ENCODE data around the gene CLTA. TPM values are rescaled to one million over a fixed set of nuclear protein-coding genes. Genes with fewer than 3 reads are reported as not detected.

Gene CLTA
- total RNA-seq, 1 experiment from 2014 or later: 275 TPM

DNA sequence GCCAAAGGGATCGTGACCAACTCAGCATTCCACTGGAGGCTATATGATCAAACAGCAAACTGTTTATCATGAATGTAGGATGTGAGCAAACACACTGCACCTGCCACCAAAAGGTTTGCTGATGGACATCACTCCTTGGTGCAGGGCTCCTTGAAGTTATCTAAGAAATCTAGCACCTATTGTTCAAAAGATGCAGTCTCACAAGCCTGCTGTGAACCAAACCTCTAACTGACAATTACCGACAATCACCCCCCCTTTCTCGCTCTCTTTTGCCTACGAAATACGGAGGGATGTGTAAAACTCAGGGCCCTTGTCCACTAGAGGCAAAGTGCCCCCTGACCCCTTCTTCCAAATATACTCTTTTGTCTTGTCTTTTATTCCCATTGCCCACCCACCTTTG, 2.5 kb upstream of the CLTA start:
- DNase-seq (ENCODE audit: low read depth): no peak

- DNase-seq (ENCODE audit: low read depth): peak; percentile 28
Measured at GRCh38 chr9:36189976-36190375, 745 bp upstream of the CLTA start.

GRCh38 chr9:36191290-36191645, 547 bp downstream of the CLTA start:
- DNase-seq (ENCODE audit: low read depth): peak; percentile 21

DNA sequence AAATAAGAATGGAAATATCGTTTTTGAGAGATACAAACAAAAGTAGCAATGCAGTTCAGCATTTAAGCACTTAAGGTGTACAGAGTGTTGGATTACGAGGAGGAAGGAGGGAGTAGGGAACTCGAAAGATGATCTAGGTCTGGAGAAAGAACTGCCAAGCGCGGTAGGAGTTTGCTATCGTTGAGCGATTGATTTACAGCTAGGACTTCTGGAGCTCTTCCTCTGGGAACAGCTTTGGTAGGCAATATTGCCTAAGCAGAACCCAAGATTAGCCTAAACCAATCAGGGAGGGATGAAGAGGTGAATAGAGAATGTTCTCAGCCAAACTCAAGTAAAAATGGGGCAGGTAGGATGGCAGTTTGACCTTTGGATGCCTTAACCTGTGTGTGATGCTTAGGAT, 965 bp downstream of the CLTA start:
- no peak for DNase-seq (ENCODE audit: low read depth)

DNA sequence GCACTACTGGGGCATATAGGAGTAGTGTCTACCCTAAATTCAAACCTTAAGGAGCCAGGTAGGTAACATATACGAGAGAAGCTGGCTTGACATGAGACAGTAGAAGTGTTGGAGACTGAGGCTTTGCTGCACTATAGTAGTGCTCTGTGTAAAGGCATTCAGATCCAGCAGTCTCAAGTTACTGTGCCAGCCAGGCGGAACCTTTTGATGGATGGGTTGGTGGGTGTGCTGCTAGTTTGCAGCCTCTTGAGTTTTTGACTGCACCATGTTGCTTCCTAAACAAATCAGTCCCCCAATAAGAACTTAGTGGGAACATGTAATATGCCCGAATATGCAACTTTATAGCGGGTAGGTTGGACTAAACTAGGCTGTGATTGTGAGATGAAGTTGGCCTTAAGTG, 1.5 kb downstream of the CLTA start:
- DNase-seq (ENCODE audit: low read depth): no peak

- no peak for DNase-seq (ENCODE audit: low read depth)
Measured at GRCh38 chr9:36193023-36193422, 2.3 kb downstream of the CLTA start.

DNA sequence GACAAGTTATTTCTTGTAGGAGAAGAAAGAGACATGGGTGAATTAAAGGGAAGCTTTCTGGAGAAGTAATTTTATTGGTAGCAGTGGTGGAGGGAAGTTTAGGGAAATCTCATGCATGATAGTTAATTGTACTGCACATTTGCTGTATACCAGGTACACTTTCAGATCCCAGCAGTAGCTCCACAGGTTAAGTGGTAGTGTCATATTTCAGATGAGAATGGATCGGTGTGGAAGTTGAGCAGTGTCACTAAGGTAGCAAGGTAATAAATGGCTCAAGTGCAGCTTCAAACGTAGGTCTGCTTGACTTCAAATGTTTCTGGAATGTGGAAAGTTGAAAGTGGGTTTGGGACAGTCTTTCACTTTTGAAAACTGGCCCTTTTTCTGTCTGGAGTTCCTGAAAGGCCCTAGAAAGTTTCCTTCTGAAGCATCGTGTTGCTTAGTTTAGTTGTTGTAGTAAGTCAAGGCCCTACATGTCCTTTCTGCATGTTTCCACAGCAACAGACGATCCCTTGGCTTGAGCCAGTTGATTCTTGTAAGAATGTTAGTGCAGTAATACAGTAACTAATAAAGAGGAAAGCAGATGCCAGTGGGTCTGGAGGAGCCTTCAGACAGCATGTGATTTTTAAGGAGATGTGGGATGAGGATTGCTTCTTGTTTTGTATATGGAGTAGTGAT, 3.7 kb downstream of the CLTA start:
- no peak for DNase-seq (ENCODE audit: low read depth)

- DNase-seq (ENCODE audit: low read depth): no peak
Measured at GRCh38 chr9:36204906-36205547, 14.3 kb downstream of the CLTA start.

DNA sequence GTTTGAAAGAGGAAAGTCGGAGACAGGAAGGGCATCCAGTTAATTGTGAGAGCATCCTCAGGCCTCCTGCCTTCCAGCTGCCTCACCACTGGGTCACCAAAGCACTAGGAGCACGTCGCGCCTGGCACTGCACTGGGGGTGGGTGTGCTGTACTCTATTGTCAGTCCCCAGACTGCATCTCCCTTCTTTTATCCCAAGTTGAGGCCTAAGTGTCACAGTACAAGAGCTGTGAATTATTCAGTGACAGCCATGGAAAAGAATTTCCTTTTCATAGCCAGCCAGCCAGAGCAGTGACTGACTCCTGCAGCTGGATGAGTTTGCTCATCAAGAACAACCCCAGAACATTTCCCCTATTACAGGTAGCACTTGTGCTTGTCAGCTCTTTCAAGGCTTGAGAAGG, 16.3 kb downstream of the CLTA start:
- DNase-seq (ENCODE audit: low read depth): peak; percentile 32

DNA sequence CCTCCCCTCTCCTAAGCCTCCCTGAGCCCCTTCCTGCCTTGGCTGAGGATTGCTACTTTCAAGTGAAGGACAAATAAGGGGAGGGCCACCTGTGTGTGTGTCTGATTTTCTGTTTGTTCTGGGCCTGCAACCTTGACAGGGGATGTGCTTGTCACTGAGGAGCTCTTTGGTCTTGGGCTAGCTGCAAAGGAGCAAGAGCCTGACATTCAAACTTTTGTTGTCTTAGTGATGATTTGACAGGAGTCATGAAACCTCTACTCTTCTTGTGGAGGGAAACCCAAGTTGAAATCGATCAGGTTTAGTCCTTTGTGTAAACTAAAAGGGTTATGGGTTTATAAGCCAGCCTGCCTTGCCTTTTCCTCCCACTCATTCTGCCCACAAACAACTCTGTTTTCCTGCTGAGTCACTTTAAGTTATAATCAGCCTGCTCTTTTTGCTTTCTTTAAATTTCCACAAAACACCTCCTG, 16.9 kb downstream of the CLTA start:
- DNase-seq (ENCODE audit: low read depth): peak; percentile 42

GRCh38 chr9:36208521-36209253, 18.0 kb downstream of the CLTA start:
- no peak for DNase-seq (ENCODE audit: low read depth)

- no peak for DNase-seq (ENCODE audit: low read depth)
Measured at GRCh38 chr9:36210722-36211121, 20.0 kb downstream of the CLTA start.

- DNase-seq (ENCODE audit: low read depth): no peak
Measured at GRCh38 chr9:36211510-36211909, 20.8 kb downstream of the CLTA start.

DNA sequence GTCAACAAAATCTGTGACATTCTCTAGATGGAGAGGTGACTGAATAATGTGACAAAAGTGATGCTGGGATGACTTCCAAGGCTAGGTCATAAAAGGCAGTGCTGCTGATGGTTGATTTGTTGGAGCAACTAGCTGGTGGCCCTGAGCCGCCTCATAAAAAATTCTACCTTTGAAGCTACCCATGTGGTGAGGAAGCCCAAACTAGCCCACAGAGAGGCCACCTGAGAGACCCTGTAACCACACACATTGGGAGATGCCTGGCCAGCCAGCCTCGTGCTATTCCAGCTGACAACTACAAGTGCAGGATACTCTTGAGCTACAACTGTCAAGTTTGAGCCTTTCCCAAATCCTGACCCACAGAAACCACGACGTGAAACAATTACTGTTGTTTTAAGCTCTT, 22.7 kb downstream of the CLTA start:
- DNase-seq (ENCODE audit: low read depth): no peak

DNA sequence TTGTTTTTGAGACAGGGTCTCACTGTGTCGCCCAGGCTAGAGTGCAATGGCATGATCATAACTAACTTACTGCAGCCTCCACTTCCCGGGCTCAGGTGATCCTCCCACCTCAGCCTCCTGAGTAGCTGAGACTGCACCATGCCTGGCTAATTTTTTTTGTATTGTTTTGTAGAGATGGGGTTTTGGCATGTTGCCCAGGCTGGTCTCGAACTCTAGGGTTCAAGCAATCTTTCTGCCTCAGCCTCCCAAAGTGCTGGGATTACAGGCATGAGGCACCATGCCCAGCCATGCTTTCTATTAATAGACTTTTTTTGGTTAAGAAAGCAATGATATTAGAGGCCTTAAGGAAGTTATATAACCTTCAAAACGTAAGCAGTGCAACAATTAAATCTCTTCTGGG, 23.3 kb downstream of the CLTA start:
- no peak for DNase-seq (ENCODE audit: low read depth)

DNA sequence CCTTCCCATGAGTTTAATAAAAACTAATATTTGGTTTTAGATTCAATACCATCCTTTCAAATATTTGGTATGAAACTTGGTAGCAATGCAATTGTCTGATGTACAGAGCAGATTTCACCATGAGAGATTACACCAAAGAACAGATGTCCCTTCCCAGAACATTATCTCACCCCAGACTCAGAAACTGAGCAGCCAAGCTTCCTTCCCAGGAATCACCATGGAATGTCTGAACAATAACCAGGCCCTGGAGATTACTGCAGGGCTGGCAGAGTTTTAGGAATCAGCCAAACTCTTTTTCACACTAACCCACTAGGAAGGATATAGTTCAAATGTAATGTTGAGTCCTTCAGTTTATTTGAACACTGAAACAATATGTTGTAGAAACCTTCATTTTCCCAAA, 23.9 kb downstream of the CLTA start:
- no peak for DNase-seq (ENCODE audit: low read depth)

DNA sequence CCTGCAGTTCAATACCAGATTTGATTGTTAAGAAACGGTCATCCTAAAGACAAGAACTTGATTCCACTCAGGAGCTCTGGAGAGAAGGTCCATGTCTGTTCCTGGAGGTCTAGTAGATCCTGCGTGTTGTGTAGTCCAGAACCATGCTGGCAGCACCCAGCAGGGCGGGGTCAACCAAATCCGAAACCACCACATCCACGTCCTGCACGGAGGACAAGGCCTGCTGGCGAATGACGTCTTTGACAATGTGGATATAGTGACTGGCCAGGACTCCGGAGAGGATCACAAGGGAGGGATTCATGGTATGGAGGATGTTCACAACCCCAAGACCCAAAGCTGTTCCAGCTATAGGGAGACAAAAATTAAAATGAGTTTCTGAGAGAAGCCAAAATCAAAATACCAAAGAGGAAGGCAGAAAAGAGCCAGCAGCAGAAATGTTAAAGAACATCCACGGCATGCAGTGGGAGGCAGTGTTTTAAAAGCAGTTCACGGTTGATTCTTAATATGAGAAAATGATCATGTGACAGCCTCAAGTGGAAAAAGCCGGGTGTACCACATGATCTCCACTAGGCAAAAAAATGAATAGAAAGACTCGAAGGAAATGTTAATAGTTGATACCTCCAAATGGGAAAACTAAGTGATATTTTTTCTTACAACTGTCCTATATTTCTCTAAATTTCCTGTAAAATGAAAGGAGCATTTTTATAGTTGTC, 26.7 kb downstream of the CLTA start:
- DNase-seq (ENCODE audit: low read depth): no peak

DNA sequence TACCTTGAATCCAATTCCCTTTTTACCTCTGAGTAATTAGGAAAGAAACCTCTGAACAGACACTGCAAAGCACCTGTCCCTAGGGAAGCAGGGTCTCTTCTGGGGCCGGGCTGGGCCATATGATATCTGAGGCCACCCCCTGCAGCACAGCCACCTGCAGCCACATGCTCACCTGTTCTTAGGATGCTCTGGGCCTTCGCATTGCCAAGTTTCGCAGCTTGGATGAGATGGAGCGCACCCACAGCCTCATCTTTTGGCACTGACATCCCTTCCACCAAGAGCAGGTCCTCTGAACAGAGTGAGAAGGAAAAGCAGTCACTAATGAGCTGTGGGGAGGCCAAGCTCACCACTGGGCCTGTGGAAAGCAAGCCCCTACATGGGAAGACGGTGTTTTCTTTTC, 27.3 kb downstream of the CLTA start:
- DNase-seq (ENCODE audit: low read depth): no peak

- no peak for DNase-seq (ENCODE audit: low read depth)
Measured at GRCh38 chr9:36218411-36218901, 27.7 kb downstream of the CLTA start.

DNA sequence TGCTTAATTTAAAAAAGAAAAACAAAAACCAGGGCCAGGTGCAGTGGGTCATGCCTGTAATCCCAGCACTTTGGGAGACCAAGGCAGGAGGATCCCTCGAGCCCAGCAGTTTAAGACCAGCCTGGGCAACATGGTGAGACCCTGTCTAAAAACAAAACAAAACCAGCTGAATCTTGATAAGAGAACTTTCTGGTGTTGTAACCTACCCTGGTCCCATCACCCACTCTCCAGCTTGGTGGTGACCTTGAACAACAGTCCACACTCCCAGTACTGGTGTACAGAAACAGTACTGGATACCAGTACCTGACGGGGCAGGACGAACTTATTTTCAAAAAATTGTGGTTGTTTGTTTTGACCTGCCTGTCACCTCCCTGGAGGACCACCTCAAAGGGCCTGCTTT, 30.9 kb downstream of the CLTA start:
- DNase-seq (ENCODE audit: low read depth): no peak

DNA sequence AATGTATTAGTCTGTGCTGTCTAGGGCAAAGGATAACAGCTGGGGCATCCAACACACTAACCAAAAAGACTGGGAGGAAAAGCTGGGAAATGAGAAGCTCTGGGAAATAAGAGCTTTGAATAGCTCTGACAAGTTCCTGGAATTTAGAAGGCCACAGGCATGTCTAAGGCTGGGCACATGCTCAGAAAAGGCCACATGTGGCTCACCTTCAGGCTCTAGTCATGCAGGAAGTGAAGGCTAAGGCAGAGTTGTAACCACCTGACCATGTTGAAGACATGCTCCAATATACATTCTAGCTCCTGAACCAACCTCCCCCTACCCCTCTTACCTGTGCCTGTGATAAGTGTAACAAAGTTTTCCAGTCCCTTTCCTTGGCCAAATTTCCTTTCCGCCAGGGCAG, 31.7 kb downstream of the CLTA start:
- peak; percentile 15 for DNase-seq (ENCODE audit: low read depth)

GRCh38 chr9:36237230-36237629, 46.5 kb downstream of the CLTA start:
- no peak for DNase-seq (ENCODE audit: low read depth)
